ENCODE data around the gene S100G.

Gene S100G

GRCh38 chrX:16646366-16647138 lies 3.4 kb upstream of the S100G start:
- DNase-seq, result no peak

GRCh38 chrX:16651391-16652024 lies 1.6 kb downstream of the S100G start:
- no peak for DNase-seq

- DNase-seq, result no peak
Measured at GRCh38 chrX:16653424-16653823, 3.5 kb downstream of the S100G start.

GRCh38 chrX:16654093-16654492 lies 4.1 kb downstream of the S100G start:
- DNase-seq, result no peak

- DNase-seq, result no peak
Measured at GRCh38 chrX:16658284-16658683, 8.3 kb downstream of the S100G start.

DNA sequence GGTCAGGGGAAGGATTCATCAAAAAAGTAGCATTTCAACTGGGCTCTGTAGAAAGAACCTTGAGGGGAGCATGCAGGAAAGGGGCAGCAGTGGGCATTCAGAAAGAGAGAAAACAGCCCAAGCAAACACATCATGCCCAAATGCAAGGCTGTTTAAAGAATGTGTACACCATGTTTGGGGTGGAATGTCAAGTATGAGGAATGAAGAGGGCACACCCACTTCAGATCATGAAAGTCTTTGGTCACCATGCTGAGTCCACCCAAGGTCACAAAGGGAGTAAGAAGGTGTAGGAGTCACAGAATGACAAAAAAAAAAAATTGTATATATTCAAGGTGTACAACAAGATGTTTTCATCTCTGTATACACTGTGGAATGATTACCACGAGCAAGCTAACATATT lies 9.4 kb downstream of the S100G start:
- DNase-seq, result no peak

DNA sequence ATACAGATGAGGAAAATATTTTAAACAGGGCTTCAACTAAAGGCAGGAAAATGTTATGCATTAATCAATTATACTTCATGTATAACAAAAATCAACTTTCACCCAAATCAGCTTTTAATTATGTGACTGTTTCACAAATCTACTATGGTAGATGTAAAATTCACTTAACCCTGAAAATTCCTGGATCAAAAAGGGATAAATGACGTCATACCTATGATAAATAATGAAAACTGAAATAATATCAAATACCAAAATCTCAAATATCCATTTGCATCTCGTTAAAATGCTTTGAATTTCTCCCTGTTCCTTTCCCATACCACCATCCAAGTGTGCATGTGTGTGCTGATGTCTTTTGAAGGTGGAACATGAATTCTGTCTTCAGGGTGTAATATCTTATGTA lies 11.5 kb downstream of the S100G start:
- no peak for DNase-seq

GRCh38 chrX:16662402-16662801 lies 12.4 kb downstream of the S100G start:
- DNase-seq, result no peak

DNA sequence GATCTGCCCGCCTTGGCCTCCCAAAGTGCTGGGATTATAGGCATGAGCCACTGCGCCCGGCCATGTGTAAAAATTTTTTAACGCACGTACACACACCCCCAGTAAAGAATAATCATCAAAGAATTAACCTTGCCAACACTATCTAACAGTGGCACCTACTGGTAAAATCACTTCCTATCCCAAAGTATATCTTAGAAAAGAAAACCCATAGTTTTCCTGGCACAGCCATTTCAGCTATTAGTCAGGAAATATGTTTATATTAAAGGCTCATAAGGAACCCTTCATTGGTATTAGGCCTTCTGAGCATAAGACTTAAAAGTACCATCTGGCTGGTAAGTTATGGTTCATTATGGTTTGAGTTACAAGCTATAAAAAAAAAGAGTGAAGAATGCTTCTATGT lies 14.1 kb downstream of the S100G start:
- DNase-seq, result no peak

DNA sequence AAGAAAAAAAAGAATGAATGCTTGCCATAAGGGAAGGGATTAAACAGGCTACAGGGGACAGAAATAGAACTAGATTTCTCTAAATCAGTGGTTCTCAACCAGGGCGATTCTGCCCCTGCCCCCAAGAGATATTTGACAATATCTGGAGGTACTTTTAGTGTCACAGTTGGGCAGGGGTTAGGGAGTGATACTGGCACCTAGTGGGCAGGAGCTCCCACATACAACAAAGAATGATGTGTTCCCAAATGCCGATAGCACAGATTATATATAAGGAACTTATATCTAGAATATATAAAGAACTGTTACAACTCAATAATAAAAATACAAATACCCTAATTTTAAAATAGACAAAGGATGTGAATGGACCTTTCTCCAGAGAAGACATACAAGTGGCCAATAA lies 14.7 kb downstream of the S100G start:
- no peak for DNase-seq

DNA sequence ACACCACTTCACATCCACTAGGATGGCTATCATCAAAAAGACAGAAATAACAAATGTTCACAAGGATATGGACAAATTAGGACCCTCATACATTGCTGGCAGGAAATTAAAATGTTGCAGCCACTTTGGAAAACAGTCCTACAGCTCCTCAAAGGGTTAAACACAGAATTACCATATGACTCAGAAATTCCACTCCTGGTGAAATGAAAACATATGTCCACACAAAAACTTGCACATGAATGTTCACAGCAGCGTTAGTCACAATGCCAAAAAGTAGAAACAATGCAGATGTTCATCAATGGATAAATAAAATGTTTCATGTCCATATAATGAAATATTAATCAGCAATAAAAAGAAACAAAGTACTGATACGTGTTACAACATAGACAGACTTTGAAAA lies 15.1 kb downstream of the S100G start:
- no peak for DNase-seq

- peak in 33 of 58 donors; percentile 0 to 59 (median 4) for DNase-seq
Measured at GRCh38 chrX:16666541-16666940, 16.6 kb downstream of the S100G start.

- peak in 13 of 58 donors; percentile 0 to 39 (median 2) for DNase-seq
Measured at GRCh38 chrX:16671005-16671404, 21.0 kb downstream of the S100G start.

GRCh38 chrX:16678689-16679088 lies 28.7 kb downstream of the S100G start:
- no peak for DNase-seq

GRCh38 chrX:16683007-16683664 lies 33.2 kb downstream of the S100G start:
- no peak for DNase-seq

DNA sequence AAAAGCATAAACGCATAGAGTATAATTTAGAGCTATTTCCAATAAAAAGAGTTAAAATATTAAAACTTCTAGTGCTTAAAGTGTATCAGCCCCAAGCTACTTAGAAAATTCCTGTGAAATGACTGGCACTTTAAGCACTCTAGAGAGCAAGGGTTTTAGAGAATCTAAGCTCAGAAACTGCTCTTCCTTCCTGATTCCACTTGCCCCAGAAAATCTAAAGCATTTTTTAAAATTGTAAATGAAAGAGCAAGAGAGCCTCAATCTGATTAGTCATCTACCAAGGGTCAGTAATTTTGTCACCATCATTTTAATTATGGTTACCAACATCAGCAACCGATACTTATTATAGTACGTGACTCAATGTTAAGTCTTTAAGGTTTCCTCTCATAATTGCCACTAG lies 37.6 kb downstream of the S100G start:
- no peak for DNase-seq

DNA sequence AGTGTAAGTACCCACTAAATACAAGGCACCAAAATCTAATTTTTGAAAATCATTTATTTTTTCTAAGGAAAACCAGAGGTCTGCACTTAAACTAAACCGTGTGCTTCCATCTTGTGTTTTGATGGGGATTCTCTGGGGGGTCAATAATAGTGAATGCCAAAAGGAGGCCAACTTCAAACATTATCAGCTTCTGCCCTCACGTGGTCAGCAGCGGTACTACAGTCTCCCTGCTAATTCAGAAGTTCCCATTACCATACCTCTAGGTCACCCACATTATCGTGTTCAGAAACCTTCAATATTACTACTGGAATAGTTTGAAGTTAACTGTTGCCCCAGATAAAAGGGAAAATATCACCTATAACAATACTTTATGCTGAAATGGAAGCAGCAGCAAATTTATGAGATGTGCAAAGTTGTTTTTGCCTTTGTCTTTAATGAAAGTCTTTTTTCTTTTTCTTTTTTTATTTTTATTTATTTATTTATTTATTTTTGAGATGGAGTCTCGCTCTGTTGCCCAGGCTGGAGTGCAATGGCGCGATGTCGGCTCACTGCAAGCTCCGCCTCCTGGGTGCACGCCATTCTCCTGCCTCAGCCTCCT lies 45.2 kb downstream of the S100G start:
- DNase-seq, result peak in 35 of 58 donors; percentile 0 to 76 (median 7)

DNA sequence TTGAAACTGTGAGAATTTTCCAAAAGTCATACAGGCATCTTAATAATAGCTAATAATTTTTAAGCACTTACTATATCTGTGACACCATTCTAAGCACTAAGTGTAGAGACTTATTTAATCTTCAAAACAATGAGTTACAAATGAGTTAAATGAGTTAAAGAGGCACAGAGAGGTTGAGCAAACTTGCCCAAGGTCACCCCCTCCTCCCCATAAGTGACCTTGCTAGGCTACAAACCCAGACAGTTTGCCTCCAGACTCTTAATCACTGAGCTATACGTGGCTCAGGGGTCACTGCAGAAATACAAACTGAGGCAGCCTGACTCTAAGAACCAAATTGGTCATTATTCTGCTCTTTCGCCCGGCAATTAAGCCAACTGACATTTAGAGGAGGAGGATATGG lies 47.0 kb downstream of the S100G start:
- DNase-seq, result no peak

- no peak for DNase-seq
Measured at GRCh38 chrX:16699389-16699788, 49.4 kb downstream of the S100G start.

GRCh38 chrX:16700734-16701133 lies 50.8 kb downstream of the S100G start:
- DNase-seq, result no peak

- no peak for DNase-seq
Measured at GRCh38 chrX:16702700-16703599, 53.0 kb downstream of the S100G start.
